Measurements from ENCODE around the gene YDJC. TPM values are rescaled to one million over a fixed set of nuclear protein-coding genes. Genes with fewer than 3 reads are reported as not detected.

YDJC gene
- total and polyA plus RNA-seq, 2 of the 13 experiments (the other 11 are each of a cell fraction or from before 2014, with no cell fraction given), result 15.3 to 32.0 TPM

GRCh38 chr22:21629255-21630149, at the start of gene YDJC (continued):
- peak; percentile 94; the same call in 1 of the 2 replicates for TF ChIP-seq ZNF773 (CRISPR knock-in tag; IDR thresholded peaks at IDR 0.05; ENCODE audit: borderline replicate concordance)
- peak; percentile 93 for TF ChIP-seq CTCF (CRISPR knock-in tag; IDR thresholded peaks at IDR 0.05)
- TF ChIP-seq ZNF460 (CRISPR knock-in tag; IDR thresholded peaks at IDR 0.05; ENCODE audit: borderline replicate concordance), result no peak
- TF ChIP-seq KDM1A (CRISPR knock-in tag; IDR thresholded peaks at IDR 0.05), result no peak
- peak; percentile 90 for TF ChIP-seq SALL1 (CRISPR knock-in tag; IDR thresholded peaks at IDR 0.05)
- TF ChIP-seq POLR2A (IDR thresholded peaks at IDR 0.05; ENCODE audit: insufficient read depth in 1 of 2, low read depth in 2 of 2, low read length in 2 of 2), result peak; percentile 85 to 93
- peak; percentile 97 for TF ChIP-seq ZFP90 (CRISPR knock-in tag; IDR thresholded peaks at IDR 0.05; ENCODE audit: borderline replicate concordance)
- TF ChIP-seq ZBTB34 (CRISPR knock-in tag; IDR thresholded peaks at IDR 0.05), result 0 out of 2 replicates have a peak, but pooled peaks have one; percentile 30
- no peak for TF ChIP-seq SSRP1 (CRISPR knock-in tag; IDR thresholded peaks at IDR 0.05)
- TF ChIP-seq ZNF513 (CRISPR knock-in tag; conservative IDR thresholded peaks at IDR 0.05), result 0 out of 2 replicates have a peak, but pooled peaks have one; percentile 63
- no peak; the same call in 1 of the 2 replicates for TF ChIP-seq XBP1 (CRISPR knock-in tag; IDR thresholded peaks at IDR 0.05)
- 0 out of 2 replicates have a peak, but pooled peaks have one; percentile 25 for TF ChIP-seq ZMYM2 (CRISPR knock-in tag; IDR thresholded peaks at IDR 0.05)
- peak; percentile 58 for TF ChIP-seq JUN (CRISPR knock-in tag; IDR thresholded peaks at IDR 0.05)
- 0 out of 2 replicates have a peak, but pooled peaks have one; percentile 22 for TF ChIP-seq PREB (CRISPR knock-in tag; IDR thresholded peaks at IDR 0.05)
- TF ChIP-seq ZNF333 (CRISPR knock-in tag; IDR thresholded peaks at IDR 0.05; ENCODE audit: borderline replicate concordance), result peak; percentile 65; the same call in 1 of the 2 replicates
- no peak for TF ChIP-seq ZNF672 (CRISPR knock-in tag; IDR thresholded peaks at IDR 0.05)
- TF ChIP-seq STAG1 (CRISPR knock-in tag; IDR thresholded peaks at IDR 0.05), result peak; percentile 52
- TF ChIP-seq ZNF784 (CRISPR knock-in tag; IDR thresholded peaks at IDR 0.05; ENCODE audit: borderline replicate concordance), result peak; percentile 87
- TF ChIP-seq HOXA7 (CRISPR knock-in tag; IDR thresholded peaks at IDR 0.05), result no peak
- TF ChIP-seq HNRNPH1 (optimal IDR thresholded peaks at IDR 0.05; ENCODE audit: low read depth, low read length), result no peak
- TF ChIP-seq SRF (IDR thresholded peaks at IDR 0.05; ENCODE audit: low read depth, low read length), result no peak
- peak; percentile 83; the same call in 1 of the 2 replicates for TF ChIP-seq CBX5 (CRISPR knock-in tag; IDR thresholded peaks at IDR 0.05; ENCODE audit: borderline replicate concordance)
